NCI-H2196 treated with DMSO at 0.1 percent for 48 hours (cell line): Measurements from ENCODE around the gene CDK7.
"Not testable (repeated sequence)": the region's sequence is repeated elsewhere in the genome, so short reads cannot be mapped to it uniquely, and the experiment has no call there.

Experiments used
- DNase-seq: peaks from one replicate; lab custom pipeline; 2025; ENCODE audit not compliant: unreplicated experiment; lab: John Stamatoyannopoulos, UW

The CDK7 gene

DNA sequence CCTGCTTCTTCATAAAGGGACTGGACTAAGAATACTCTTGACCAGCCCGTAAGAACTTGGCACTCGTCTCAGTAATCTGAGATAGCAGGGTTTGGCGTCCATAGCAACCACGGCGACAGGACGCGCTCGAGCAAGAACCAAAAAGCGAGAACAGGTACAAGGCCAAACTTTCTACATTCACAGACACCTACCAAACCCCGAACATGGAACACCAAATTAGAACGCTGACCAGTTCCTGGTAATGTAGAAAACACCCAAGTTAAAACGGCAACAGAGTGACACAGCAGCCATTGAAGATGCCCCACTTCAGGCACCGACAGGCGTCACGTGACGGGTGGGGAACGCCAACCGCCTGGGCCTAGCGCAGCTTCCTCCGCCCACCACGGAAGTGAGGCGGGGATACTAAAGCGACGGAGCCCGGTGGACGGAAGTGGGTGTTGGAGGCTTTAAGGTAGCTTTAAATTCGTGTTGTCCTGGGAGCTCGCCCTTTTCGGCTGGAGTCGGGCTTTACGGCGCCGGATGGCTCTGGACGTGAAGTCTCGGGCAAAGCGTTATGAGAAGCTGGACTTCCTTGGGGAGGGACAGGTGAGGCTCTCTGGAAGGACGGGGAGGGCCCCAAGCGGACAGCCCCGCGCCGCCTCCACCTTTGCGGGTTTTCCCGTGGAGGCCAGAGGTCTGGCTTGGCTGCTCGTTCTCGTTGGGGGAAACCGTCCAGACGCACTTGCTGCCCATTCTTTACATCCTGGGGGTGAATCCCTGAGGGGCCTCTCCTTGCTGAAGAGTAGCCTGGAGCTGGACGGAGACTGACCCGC lies at the start of gene CDK7:
CDK7 (plus strand) TSS at position 430 of the 812 bp plus-strand sequence; CDS start at position 520, 90 bp downstream.
- DNase-seq, result peak; percentile 48

DNA sequence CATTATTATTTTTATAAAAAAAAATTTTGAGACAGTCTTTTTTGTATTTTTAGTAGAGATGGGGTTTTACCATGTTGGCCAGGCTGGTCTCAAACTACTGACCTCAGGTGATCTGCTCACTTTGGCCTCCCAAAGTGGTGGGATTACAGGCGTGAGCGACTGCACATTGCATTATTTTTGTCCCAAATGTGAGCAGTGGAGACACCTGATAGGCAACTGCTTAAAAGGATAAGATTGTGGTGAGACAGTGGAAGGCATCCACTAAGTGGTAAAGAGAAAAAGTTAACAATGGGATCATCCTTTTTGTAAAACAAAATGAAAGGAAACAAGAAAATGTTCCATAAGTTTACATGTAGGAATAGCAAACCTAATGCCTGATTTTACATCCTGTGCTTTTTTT lies 47.3 kb upstream of the CDK7 start:
- no peak for DNase-seq

DNA sequence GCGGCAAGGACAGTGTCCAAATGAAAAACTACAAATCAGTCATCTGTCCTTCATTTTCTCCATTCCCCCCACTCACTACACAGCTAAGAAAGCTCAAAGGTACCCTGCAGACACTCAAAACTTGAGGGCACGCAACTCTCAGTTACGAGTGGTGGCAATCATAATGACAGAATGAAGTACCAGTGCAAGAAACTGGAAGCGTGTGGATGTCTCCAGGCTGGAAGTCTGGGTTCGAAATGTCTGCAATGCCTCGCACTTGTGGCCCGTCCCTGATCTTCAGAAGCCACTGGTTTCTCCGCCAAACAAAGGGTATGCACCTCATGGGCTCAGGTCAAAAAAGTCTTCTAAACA lies 45.9 kb upstream of the CDK7 start:
- DNase-seq, result no peak

DNA sequence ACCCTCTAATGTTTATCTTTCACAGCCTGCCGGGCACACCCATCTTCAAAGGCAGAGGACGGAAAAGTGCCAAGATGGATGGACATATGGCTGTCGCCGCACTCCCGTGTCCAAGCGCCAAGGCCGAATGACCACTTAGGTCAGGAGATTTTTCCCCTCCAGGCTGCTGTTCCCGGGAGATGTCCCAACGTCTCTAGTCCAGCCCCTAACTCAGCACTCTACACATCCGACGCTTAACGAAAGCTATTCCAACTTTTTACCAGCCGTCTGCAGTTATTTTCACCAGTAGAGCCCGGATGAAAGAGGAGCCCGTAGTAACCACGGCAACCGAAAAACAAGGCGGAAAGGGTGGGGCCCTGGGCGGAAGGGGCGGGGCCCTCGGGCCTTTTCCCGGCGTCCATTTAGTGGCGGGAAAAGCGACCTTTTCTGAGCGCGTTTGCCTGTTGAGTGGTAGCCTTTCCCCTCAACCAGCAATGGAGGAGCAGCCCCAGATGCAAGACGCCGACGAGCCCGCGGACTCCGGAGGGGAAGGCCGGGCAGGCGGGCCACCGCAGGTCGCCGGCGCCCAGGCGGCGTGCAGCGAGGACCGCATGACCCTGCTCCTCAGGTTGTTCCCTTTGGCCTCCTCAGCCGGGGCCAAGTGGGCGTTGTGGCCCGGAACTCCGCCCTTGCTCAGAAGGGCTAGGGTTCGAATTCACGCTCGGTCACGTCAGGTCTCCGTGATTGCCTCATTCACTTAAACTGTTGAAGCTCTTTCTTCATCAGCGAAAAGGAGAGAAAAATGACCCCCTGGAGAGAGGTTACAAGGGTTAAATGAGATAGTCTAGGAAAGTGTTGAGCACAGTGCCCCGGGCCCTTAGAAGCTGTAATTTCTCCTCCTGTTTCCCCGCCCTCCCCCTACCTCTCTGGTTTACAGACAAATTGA lies 45.3 kb upstream of the CDK7 start, which contains the start of gene CENPH:
CENPH (plus strand) TSS at position 422 of the 925 bp plus-strand sequence; CDS start at position 474, 52 bp downstream.
- DNase-seq, result peak; percentile 48

DNA sequence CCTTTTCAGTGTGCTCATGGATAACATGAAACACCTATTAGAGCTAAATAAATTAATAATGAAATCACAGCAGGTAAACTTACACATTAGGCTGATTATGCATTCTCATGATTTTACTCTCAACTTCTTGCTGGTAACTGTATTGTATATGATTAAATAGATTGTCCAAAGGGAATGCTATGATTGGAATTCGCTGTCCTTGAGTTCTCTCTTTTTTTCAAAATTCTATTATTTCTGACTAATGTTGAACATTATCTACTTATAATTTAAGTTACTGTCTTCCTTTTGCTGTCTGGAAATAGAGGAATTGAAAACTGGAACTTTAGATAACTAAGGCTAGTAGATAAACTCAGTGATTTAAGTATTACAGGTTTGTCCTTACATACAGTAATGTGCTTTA lies 32.2 kb upstream of the CDK7 start:
- DNase-seq, result no peak

DNA sequence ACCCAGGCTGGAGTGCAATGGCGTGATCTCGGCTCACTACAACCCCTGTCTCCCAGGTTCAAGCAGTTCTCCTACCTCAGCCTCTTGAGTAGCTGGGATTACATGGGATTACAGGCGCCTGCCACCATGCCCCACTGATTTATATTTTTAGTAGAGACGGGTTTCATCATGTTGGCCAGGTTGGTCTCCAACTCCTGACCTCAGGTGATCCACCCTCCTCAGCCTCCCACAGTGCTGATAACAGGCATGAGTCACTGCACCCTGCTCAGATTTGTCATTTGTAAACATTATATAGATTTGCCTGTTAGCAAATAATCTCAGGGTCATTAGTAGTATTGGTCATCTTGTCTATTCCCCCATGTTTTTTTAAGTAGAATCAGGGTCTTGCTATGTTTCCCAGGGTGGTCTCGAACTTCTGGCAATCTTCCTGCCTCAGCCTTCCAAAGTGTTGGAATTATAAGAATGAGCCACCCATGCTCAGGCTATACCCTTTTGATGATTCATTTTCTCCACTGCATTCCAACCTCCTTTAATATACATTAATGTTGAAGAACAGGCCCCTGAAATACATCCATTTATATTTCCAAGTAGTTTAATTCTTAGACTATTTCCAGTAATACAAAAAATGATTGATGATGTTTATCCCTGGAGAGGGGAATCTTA lies 28.0 kb upstream of the CDK7 start:
- DNase-seq, result no peak

DNA sequence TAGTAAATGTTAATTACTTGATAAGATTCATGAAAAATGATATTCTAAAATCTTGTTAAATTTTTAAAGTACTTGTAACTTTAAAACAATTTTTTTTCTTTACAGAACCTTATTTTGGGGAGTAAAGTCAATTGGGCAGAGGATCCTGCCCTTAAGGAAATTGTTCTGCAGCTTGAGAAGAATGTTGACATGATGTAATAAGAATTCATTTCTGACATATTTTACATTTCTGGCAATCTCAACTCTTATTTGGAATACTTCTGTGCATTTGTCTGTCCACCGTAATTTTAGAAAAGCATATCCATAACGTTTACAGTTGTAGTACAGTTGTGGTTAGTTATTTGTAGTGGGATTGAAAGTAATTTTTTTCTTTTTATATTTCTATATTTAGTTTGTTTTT lies 25.1 kb upstream of the CDK7 start:
- DNase-seq, result no peak

DNA sequence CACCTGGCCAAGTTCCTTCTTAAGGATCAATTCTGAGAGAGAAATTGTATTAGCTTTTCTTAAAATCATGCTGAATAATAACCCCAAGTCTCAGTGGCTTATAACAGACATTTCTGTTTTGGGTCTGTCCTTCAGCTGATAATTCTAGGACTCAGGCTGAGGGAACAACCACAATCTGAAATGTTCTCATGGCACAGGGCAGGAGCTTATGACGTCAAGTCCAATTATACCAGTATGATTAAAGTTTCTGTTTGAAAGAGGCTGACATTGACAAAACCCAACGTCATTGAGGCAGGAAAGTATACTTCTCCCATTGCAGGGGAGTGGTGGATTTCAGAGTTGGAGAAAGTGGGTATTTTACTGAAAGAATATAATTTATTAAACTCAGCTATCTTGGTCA lies 23.5 kb upstream of the CDK7 start:
- no peak for DNase-seq

DNA sequence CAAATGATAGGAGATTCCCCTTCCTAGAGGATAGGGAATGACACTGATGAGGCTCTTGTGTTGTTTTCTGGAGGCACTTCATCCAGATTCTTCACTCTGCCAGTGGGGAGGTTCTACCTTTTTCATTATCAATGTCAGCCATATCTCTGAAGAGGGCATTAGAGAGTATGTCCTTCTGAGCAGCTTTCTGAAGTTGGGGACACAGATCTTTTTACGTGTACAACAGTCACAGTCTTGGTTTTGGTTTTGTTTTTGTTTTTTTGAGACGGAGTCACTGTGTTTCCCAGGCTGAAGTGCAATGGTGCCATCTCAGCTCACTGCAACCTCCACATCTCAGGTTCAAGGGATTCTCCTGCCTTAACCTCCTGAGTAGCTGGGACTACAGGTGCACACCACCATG lies 22.7 kb upstream of the CDK7 start:
- DNase-seq, result no peak

DNA sequence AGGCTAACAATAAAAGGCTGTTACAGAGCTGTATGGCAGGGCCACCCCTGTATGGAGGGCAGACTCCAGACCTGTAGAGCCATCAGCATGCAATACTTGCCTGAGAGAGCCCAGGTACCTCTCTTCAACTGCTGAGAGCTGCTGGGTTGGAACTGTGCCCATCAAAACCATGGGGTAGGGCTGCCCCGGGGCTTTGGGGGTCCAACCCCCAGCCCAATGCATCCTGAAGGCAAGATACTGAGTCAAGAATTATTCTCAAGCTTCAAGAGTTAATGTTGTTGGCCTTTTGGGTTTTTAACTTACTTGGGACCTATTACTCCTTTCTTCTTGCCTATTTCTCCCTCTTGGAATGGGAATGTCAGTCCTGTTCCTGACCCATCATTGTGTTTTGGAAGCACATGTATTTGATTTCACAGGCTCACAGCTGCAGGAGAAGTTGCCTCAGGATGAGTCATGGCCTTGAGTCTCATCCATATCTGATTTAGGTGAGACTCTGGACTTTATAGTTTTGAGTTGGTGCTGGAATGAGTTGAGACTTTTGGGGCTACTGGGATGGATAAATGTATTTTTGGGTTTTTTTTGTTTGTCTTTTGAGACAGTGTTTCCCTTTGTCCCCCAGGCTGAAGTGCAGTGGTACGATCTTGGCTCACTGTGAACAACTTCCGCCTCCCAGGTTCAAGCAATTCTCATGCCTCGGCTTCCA lies 21.0 kb upstream of the CDK7 start:
- DNase-seq, result no peak

DNA sequence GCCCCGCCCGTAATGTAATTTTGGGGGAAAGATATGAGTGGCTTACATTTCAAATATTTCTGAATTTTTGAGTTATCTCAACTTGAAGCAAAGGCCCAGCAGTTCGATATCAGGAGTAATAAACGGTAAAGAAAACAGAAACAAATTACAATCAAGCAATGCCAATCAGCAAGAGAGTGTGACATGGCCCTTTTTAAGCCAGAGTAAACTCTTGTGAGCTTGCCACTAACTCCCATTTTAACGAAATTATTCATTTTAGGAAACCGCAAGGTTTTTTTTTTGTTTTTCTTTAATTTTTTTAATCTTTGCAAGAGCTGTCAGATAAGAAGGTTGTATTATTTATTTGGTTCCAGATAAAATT lies 17.6 kb upstream of the CDK7 start:
- no peak for DNase-seq

DNA sequence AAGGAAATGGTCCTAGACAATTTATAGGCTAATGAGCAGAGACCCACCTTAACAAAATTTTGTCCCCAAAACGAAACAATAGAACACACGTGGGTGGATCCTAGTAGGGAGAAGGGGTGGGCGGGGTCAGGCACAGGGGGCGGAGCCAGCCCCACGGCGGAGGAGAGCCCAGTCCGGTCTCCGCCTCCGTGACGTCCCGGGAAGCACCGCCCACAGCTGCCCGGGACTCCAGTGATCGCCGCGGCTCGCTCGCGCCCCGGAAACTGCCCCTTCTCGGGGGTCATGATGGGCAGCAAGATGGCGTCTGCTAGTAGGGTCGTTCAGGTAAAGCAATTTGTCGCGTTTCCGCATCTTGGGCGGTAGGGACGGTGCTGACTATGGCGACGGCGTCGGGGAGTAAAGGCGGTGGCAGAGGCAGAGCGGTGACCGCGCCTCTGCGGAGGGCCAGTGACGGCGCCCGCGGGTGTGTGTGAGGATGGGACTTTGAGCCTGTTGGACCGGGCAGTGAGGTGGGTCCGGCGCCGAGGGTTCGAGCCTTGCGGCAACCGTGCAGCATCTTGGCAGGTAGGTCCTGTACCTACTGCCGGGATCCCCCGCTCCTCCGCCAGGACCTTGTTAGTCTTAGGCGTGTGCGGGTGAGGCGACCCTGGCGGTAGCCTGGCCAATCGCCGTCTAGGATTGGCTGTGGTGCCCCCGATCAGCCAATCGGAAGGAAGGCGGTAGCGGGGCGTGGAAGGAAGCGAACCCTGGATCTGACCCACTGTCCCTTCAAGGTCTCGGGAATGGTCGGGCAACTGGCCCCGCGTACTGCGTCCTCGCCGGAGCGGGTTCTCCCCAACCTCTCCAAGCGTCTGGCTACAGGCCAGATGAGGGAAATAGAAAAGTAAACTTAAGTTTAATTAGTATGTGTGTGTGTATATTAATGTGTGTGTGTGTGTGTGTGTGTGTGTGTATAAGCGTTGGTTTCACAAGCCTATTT lies 16.8 kb upstream of the CDK7 start:
- peak; percentile 54 for DNase-seq

DNA sequence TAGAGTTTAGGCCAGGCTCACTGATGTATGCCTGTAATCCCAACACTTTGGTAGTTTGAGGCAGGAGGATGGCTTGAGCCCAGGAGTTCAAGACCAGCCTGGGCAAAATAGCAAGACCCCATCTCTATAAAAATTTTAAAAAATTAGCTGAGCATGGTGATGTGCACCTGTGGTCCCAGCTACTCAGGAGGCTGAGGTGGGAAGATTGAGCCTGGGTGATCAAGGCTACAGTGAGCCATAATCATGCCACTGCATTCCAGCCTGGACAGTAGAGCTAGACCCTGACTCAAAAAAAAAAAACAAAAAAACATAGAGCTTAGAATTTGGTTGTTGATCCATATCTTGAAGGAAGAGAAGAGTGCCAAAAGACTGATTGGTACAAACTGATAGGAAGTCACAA lies 14.7 kb upstream of the CDK7 start:
- no peak for DNase-seq

DNA sequence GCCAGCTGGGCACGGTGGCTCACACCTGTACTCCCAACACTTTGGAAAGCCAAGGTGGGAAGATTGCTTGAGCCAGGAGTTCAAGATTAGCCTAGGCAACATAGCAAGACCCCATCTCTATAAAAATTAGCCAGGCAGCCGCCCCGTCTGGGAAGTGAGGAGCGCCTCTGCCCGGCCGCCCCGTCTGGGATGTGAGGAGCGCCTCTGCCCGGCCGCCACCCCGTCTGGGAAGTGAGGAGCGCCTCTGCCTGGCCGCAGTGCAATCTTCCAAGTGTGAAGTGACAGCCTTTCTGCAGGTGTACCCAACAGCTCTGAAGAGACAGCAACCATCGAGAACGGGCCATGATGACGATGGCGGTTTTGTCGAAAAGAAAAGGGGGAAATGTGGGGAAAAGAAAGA lies 14.3 kb upstream of the CDK7 start:
- DNase-seq, result not testable (repeated sequence)

DNA sequence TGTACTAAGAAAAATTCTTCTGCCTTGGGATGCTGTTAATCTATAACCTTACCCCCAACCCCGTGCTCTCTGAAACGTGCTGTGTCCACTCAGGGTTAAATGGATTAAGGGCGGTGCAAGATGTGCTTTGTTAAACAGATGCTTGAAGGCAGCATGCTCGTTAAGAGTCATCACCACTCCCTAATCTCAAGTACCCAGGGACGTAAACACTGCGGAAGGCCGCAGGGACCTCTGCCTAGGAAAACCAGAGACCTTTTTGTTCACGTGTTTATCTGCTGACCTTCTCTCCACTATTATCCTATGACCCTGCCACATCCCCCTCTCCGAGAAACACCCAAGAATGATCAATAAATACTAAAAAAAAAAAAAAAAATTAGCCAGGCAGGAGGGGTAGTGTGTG lies 13.9 kb upstream of the CDK7 start:
- DNase-seq, result not testable (repeated sequence)

DNA sequence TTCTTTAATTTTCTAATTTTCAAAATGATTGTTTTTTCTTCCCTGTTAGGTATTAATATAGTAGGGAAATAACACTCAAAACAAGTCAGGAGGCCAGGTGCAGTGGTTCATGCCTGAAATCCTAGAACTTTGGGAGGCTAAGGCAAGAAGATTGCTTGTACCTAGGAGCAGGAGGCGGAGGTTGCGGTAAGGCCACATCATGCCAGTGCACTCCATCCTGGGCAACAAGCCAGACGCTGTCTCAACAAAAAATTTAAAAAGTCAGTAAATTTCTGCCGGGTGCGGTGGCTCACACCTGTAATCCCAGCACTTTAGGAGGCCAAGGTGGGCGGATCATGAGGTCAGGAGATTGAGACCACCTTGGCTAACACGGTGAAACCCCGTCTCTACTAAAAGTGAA lies 10.2 kb upstream of the CDK7 start:
- no peak for DNase-seq

DNA sequence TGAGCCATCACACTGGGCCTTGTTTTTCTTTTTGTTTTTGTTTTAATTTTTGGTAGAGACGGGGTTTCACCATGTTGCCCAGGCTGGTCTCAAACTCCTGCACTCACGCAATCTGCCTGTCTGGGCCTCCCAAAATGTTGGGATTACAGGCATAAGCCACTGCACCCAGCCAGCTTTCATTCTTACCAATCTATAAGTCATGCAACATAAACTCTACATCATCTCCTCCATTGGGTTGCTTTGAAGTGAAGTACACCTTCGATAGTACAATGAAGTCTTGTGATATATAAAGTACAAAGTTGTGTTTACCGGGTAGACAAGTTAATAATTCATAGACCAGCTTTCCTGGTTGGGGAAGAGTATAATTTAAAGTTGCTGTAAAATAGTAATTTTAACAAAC lies 8.8 kb upstream of the CDK7 start:
- no peak for DNase-seq

DNA sequence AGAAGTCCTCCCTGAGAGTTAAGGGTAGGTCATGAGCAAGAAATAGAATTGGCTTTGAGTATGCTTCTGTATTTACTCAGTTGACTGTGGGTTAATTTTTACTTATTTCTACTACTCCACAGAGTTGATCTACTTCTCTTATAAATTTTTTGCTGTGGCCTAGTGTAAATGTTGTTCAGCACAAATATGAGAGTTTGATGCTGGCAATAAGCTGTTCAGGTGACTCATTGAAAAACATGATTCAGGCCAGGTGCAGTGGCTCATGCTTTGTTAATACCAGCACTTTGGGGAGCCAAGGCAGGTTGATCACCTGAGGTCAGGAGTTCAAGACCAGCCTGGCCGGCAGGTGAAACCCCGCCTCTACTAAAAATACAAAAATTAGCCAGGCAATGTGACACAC lies 4.5 kb upstream of the CDK7 start:
- DNase-seq, result no peak

DNA sequence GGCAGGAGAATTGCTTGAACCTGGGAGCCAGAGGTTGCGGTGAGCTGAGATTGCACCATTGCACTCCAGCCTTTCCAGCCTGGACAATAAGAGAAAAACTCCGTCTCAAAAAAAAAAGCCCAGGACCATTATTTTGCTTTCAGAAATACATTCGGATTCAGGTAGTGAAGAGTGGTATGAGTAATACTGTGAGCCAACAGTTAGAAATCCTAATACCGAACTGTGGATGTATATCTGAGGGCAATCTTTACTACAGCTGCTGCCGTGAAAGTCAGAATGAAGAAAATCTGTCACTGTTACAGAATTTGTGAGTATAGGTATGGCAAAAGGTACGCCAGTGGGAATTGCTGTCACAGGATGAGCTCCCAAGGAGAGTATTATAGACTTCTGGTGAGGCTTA lies 3.4 kb upstream of the CDK7 start:
- no peak for DNase-seq

DNA sequence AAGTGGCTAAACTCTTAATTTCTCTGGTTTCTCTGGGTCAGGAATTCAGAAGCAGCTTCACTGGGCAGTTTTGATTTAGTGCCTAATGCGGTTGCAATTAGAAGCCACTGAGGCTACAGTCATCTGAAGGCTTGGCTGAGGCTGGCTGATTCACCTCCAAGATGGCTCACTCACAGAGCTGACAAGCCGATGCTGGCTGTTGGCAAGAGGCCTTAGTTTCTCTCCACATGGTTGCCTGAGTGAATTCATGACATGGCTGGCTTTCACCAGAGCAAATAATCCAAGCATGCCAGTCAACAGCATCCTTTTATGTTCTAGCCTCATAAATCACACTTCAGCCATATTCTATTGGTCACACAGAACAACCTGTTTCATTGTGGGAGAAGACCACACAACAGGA lies 2.8 kb upstream of the CDK7 start:
- no peak for DNase-seq
